Endothelial cell of umbilical vein (primary cell): ENCODE data around the gene JDP2.

Source experiments
- GATA2 ChIP-seq: IDR thresholded peaks from 2 replicates; pipeline ENCODE4 v1.7.0; 2011; ENCODE audit warnings: low read depth, mild to moderate bottlenecking, moderate library complexity, mixed read lengths, low read length; ENCODE audit not compliant: insufficient read length, insufficient read depth
- TF ChIP-seq, protein P1 (sequence below), 2 donors: IDR thresholded peaks; 1 replicate in 1 of 2; 2 replicates in 1 of 2; pipeline ENCODE4 v1.5.1; 2011; ENCODE audit warnings: low read length in 2 of 2, mild to moderate bottlenecking in 2 of 2, moderate library complexity in 2 of 2, control low read depth in 1 of 2, inconsistent platforms in 1 of 2, low read depth in 1 of 2; ENCODE audit not compliant: insufficient read depth in 1 of 2; ENCODE audit errors: extremely low read depth in 1 of 2

DNA sequence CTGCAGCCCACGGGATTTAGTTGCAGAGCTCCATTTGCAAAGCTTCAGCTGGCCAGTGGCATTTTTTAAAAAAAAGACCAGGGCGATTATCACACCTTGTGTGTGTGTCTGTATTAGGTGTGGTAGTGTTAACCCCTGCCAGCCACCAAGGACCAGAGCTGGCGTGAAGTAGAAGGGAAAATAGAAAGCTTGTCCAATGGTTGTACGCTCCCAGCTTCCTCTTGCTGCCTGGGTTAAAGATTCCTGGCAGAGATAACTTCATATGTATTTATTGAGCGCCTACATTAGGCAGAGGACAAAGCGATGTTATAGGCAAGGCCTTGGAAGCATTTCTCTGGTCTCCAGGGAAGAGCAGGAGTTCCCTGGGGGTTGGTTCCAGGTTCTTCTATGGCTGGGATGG, 3.2 kb downstream of the JDP2 start:
- TF ChIP-seq, protein P1, sequence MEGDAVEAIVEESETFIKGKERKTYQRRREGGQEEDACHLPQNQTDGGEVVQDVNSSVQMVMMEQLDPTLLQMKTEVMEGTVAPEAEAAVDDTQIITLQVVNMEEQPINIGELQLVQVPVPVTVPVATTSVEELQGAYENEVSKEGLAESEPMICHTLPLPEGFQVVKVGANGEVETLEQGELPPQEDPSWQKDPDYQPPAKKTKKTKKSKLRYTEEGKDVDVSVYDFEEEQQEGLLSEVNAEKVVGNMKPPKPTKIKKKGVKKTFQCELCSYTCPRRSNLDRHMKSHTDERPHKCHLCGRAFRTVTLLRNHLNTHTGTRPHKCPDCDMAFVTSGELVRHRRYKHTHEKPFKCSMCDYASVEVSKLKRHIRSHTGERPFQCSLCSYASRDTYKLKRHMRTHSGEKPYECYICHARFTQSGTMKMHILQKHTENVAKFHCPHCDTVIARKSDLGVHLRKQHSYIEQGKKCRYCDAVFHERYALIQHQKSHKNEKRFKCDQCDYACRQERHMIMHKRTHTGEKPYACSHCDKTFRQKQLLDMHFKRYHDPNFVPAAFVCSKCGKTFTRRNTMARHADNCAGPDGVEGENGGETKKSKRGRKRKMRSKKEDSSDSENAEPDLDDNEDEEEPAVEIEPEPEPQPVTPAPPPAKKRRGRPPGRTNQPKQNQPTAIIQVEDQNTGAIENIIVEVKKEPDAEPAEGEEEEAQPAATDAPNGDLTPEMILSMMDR (IDR thresholded peaks at IDR 0.05; ENCODE audit: extremely low read depth in 1 of 2, insufficient read depth in 1 of 2, low read depth in 1 of 2, low read length in 2 of 2): no peak
- no peak for TF ChIP-seq GATA2
